Activated T-cell treated with anti-CD3 and anti-CD28 coated beads, Interleukin-2, amount 50 U/mL, for 4 hours (primary cell): Measurements from ENCODE around the gene YTHDF1. TPM values are rescaled to one million over a fixed set of nuclear protein-coding genes. Genes with fewer than 3 reads are reported as not detected.

ENCODE experiments used
- ATAC-seq, 2 donors: fragments of 200-7000 bp; cut with Tn5 transposase; one replicate each; pipeline ENCODE4 v1.10.0; 2021
- DNase-seq: peaks from one replicate; pipeline ENCODE4 v3.0.0-alpha.2; 2020
- H3K27me3 Mint-ChIP-seq: one replicate; pipeline ENCODE4 v1.8.0; 2021; ENCODE audit warnings: low read depth, mixed read lengths
- H3K36me3 Mint-ChIP-seq: one replicate; pipeline ENCODE4 v1.8.0; 2022; ENCODE audit warnings: mixed read lengths; ENCODE audit not compliant: insufficient read depth
- H3K4me1 Mint-ChIP-seq: one replicate; pipeline ENCODE4 v1.8.0; 2021; ENCODE audit warnings: low read depth, mixed read lengths
- H3K4me3 Mint-ChIP-seq: one replicate; pipeline ENCODE4 v1.8.0; 2021; ENCODE audit warnings: mild to moderate bottlenecking, moderate library complexity, mixed read lengths
- H3K9me3 Mint-ChIP-seq: one replicate; pipeline ENCODE4 v1.8.0; 2021; ENCODE audit warnings: mixed read lengths
- total RNA-seq, 3 donors: library from RNA; stranded (reverse); gene quantifications; one replicate each; pipeline ENCODE4 v1.2.1, GENCODE V29; 2021

The YTHDF1 gene
- total RNA-seq: 10 to 100 TPM; 53.5 to 59.6 (median 55.6) TPM

GRCh38 chr20:63216041-63216848 lies at the start of gene YTHDF1:
Gene YTHDF1 (minus strand): TSS chr20:63216131. CDS start chr20:63215892, 239 bp downstream.
- no peaks in the 10 kb centered on the region for H3K9me3 Mint-ChIP-seq
- ATAC-seq: peak; percentile 93 to 94
- peak within 1 kb of the TSS; percentile 97 for H3K4me3 Mint-ChIP-seq
- H3K4me1 Mint-ChIP-seq: peaks cover 43% of the 10 kb centered on the region
- peaks cover 6% of the 10 kb centered on the region for H3K27me3 Mint-ChIP-seq
- peak; percentile 93 for DNase-seq
- peaks cover 28% of the 10 kb centered on the region for H3K36me3 Mint-ChIP-seq

GRCh38 chr20:63264519-63264918 lies 48.6 kb upstream of the YTHDF1 start:
- H3K4me3 Mint-ChIP-seq: no peak overlapping the region
- no peak for ATAC-seq
- H3K9me3 Mint-ChIP-seq: no peaks in the 10 kb centered on the region
- DNase-seq: no peak
- H3K4me1 Mint-ChIP-seq: no peaks in the 10 kb centered on the region
- H3K27me3 Mint-ChIP-seq: peaks cover 40% of the 10 kb centered on the region
- H3K36me3 Mint-ChIP-seq: no peaks in the 10 kb centered on the region

GRCh38 chr20:63264000-63264399 lies 48.1 kb upstream of the YTHDF1 start:
- Mint-ChIP-seq H3K4me1 (no peaks in the 10 kb centered on the region), H3K27me3 (peaks cover 45% of the 10 kb centered on the region), H3K9me3 (no peaks in the 10 kb centered on the region), H3K4me3 (no peak overlapping the region), H3K36me3 (no peaks in the 10 kb centered on the region)
- ATAC-seq (no peak), DNase-seq (no peak)

GRCh38 chr20:63262836-63263235 lies 46.9 kb upstream of the YTHDF1 start:
- Mint-ChIP-seq H3K9me3 (no peaks in the 10 kb centered on the region), H3K27me3 (peaks cover 48% of the 10 kb centered on the region), H3K36me3 (no peaks in the 10 kb centered on the region), H3K4me3 (no peak overlapping the region), H3K4me1 (no peaks in the 10 kb centered on the region)
- DNase-seq: no peak
- no peak for ATAC-seq

GRCh38 chr20:63261795-63262528 lies 46.0 kb upstream of the YTHDF1 start:
- DNase-seq (no peak), ATAC-seq (no peak)
- Mint-ChIP-seq H3K36me3 (no peaks in the 10 kb centered on the region), H3K27me3 (peaks cover 52% of the 10 kb centered on the region), H3K4me3 (no peak overlapping the region), H3K9me3 (no peaks in the 10 kb centered on the region), H3K4me1 (no peaks in the 10 kb centered on the region)

- Mint-ChIP-seq H3K4me1 (no peaks in the 10 kb centered on the region), H3K36me3 (no peaks in the 10 kb centered on the region), H3K9me3 (no peaks in the 10 kb centered on the region), H3K27me3 (peaks cover 58% of the 10 kb centered on the region), H3K4me3 (no peak overlapping the region)
- DNase-seq (no peak), ATAC-seq (no peak)
Measured at GRCh38 chr20:63261060-63261794, 45.3 kb upstream of the YTHDF1 start.

GRCh38 chr20:63260521-63260920 lies 44.6 kb upstream of the YTHDF1 start:
- peaks cover 60% of the 10 kb centered on the region for H3K27me3 Mint-ChIP-seq
- H3K4me3 Mint-ChIP-seq: no peak overlapping the region
- H3K36me3 Mint-ChIP-seq: no peaks in the 10 kb centered on the region
- ATAC-seq (no peak), DNase-seq (no peak)
- no peaks in the 10 kb centered on the region for H3K4me1 Mint-ChIP-seq
- H3K9me3 Mint-ChIP-seq: no peaks in the 10 kb centered on the region

- DNase-seq (no peak), ATAC-seq (no peak)
- Mint-ChIP-seq H3K4me3 (no peak overlapping the region), H3K9me3 (no peaks in the 10 kb centered on the region), H3K27me3 (peaks cover 63% of the 10 kb centered on the region), H3K4me1 (no peaks in the 10 kb centered on the region), H3K36me3 (no peaks in the 10 kb centered on the region)
Measured at GRCh38 chr20:63259734-63260460, 44.0 kb upstream of the YTHDF1 start.

GRCh38 chr20:63258781-63259180 lies 42.9 kb upstream of the YTHDF1 start:
- H3K9me3 Mint-ChIP-seq: no peaks in the 10 kb centered on the region
- no peaks in the 10 kb centered on the region for H3K4me1 Mint-ChIP-seq
- peaks cover 56% of the 10 kb centered on the region for H3K27me3 Mint-ChIP-seq
- DNase-seq (no peak), ATAC-seq (no peak)
- H3K36me3 Mint-ChIP-seq: no peaks in the 10 kb centered on the region
- H3K4me3 Mint-ChIP-seq: no peak overlapping the region

- DNase-seq (no peak), ATAC-seq (no peak)
- H3K9me3 Mint-ChIP-seq: no peaks in the 10 kb centered on the region
- no peak overlapping the region for H3K4me3 Mint-ChIP-seq
- H3K27me3 Mint-ChIP-seq: peaks cover 65% of the 10 kb centered on the region
- H3K36me3 Mint-ChIP-seq: no peaks in the 10 kb centered on the region
- peaks cover 2% of the 10 kb centered on the region for H3K4me1 Mint-ChIP-seq
Measured at GRCh38 chr20:63257629-63258028, 41.7 kb upstream of the YTHDF1 start.

- no peaks in the 10 kb centered on the region for H3K9me3 Mint-ChIP-seq
- ATAC-seq (no peak), DNase-seq (no peak)
- H3K4me1 Mint-ChIP-seq: peaks cover 2% of the 10 kb centered on the region
- no peak overlapping the region for H3K4me3 Mint-ChIP-seq
- H3K36me3 Mint-ChIP-seq: no peaks in the 10 kb centered on the region
- peaks cover 65% of the 10 kb centered on the region for H3K27me3 Mint-ChIP-seq
Measured at GRCh38 chr20:63256954-63257353, 41.0 kb upstream of the YTHDF1 start.

- Mint-ChIP-seq H3K4me1 (peaks cover 2% of the 10 kb centered on the region), H3K9me3 (no peaks in the 10 kb centered on the region), H3K27me3 (peaks cover 65% of the 10 kb centered on the region), H3K36me3 (no peaks in the 10 kb centered on the region), H3K4me3 (no peak overlapping the region)
- no peak for ATAC-seq
- no peak for DNase-seq
Measured at GRCh38 chr20:63255931-63256704, 40.2 kb upstream of the YTHDF1 start.

GRCh38 chr20:63254606-63255384 lies 38.9 kb upstream of the YTHDF1 start:
- Mint-ChIP-seq H3K4me1 (peaks cover 2% of the 10 kb centered on the region), H3K9me3 (no peaks in the 10 kb centered on the region), H3K36me3 (no peaks in the 10 kb centered on the region), H3K4me3 (no peak overlapping the region), H3K27me3 (peaks cover 64% of the 10 kb centered on the region)
- DNase-seq: no peak
- ATAC-seq: peak in 1 of 2 donors; percentile 7
